PFSK-1 (cell line): ENCODE measurements around the gene TBKBP1.

Source experiments
- FOXP2 ChIP-seq: optimal IDR thresholded peaks from 2 replicates; pipeline ENCODE3; 2011; ENCODE audit warnings: borderline replicate concordance, control low read depth, inconsistent platforms; ENCODE audit not compliant: insufficient read depth; ENCODE audit errors: extremely low read length, extremely low read depth
- POLR2AphosphoS5 ChIP-seq: IDR thresholded peaks from 2 replicates; pipeline ENCODE4 v1.6.1; 2012; ENCODE audit warnings: low read depth, mild to moderate bottlenecking, control low read depth, low read length, moderate library complexity
- REST ChIP-seq, 2 experiments: IDR thresholded peaks; 2 replicates each; pipeline versions ENCODE4 v1.6.1 to v1.8.0; 2011 to 2012; ENCODE audit warnings: low read depth in 2 of 2, low read length in 2 of 2, control low read depth in 1 of 2, inconsistent platforms in 1 of 2, mild to moderate bottlenecking in 1 of 2, moderate library complexity in 1 of 2; ENCODE audit not compliant: insufficient read depth in 1 of 2
- SIN3A ChIP-seq: IDR thresholded peaks from 2 replicates; pipeline ENCODE4 v1.6.1; 2012; ENCODE audit warnings: mild to moderate bottlenecking, low read length, moderate library complexity, borderline replicate concordance; ENCODE audit not compliant: insufficient read depth
- TAF1 ChIP-seq: IDR thresholded peaks from 2 replicates; pipeline ENCODE4 v1.6.1; 2012; ENCODE audit warnings: low read length, control low read depth, borderline replicate concordance; ENCODE audit not compliant: insufficient read depth

TBKBP1 gene

GRCh38 chr17:47717261-47717697 is 23.3 kb downstream of the TBKBP1 start:
- TF ChIP-seq POLR2AphosphoS5 (no peak), REST (IDR thresholded peaks at IDR 0.05; ENCODE audit: insufficient read depth in 1 of 2, low read depth in 2 of 2, low read length in 2 of 2) (no peak), FOXP2 (no peak), SIN3A (no peak), TAF1 (no peak)

- TF ChIP-seq SIN3A (no peak), TAF1 (no peak), FOXP2 (no peak), REST (IDR thresholded peaks at IDR 0.05; ENCODE audit: insufficient read depth in 1 of 2, low read depth in 2 of 2, low read length in 2 of 2) (no peak)
These were observed 24.1 kb downstream of the TBKBP1 start for GRCh38 chr17:47717979-47718621.

- TF ChIP-seq FOXP2 (no peak), REST (IDR thresholded peaks at IDR 0.05; ENCODE audit: insufficient read depth in 1 of 2, low read depth in 2 of 2, low read length in 2 of 2) (no peak), TAF1 (no peak), POLR2AphosphoS5 (no peak), SIN3A (no peak)
These were observed 24.9 kb downstream of the TBKBP1 start for GRCh38 chr17:47718634-47719405.

GRCh38 chr17:47719411-47720152 is 25.6 kb downstream of the TBKBP1 start:
- TF ChIP-seq SIN3A, result no peak
- TF ChIP-seq FOXP2, result no peak
- TF ChIP-seq TAF1, result no peak
- TF ChIP-seq REST (IDR thresholded peaks at IDR 0.05; ENCODE audit: insufficient read depth in 1 of 2, low read depth in 2 of 2, low read length in 2 of 2), result no peak
- TF ChIP-seq POLR2AphosphoS5, result no peak
